NCI-H1694 treated with DMSO at 0.1 percent for 48 hours (cell line): ENCODE results near the gene SPATC1L.
"Not testable (repeated sequence)": the region's sequence is repeated elsewhere in the genome, so short reads cannot be mapped to it uniquely, and the experiment has no call there.

ENCODE experiments used
- DNase-seq: peaks from one replicate; lab custom pipeline; 2025; lab: John Stamatoyannopoulos, UW

The SPATC1L gene

GRCh38 chr21:46214478-46215340 lies 30.4 kb upstream of the SPATC1L start:
- no peak for DNase-seq

GRCh38 chr21:46213620-46214286 lies 29.5 kb upstream of the SPATC1L start:
- no peak for DNase-seq

GRCh38 chr21:46212721-46213484 lies 28.6 kb upstream of the SPATC1L start:
- DNase-seq, result no peak

- no peak for DNase-seq
These were observed 27.8 kb upstream of the SPATC1L start for GRCh38 chr21:46211786-46212720.

- DNase-seq, result no peak
These were observed 27.1 kb upstream of the SPATC1L start for GRCh38 chr21:46211376-46211775.

GRCh38 chr21:46210378-46211136 lies 26.3 kb upstream of the SPATC1L start:
- no peak for DNase-seq

GRCh38 chr21:46208761-46209721 lies 24.8 kb upstream of the SPATC1L start:
- no peak for DNase-seq

GRCh38 chr21:46207920-46208591 lies 23.8 kb upstream of the SPATC1L start:
- DNase-seq, result no peak

GRCh38 chr21:46207006-46207919 lies 23.0 kb upstream of the SPATC1L start:
- DNase-seq, result no peak

GRCh38 chr21:46206163-46207005 lies 22.1 kb upstream of the SPATC1L start:
- DNase-seq, result no peak

GRCh38 chr21:46205766-46206162 lies 21.5 kb upstream of the SPATC1L start:
- no peak for DNase-seq

GRCh38 chr21:46205166-46205565 lies 20.9 kb upstream of the SPATC1L start:
- no peak for DNase-seq

- DNase-seq, result no peak
These were observed 18.9 kb upstream of the SPATC1L start for GRCh38 chr21:46203203-46203600.

- no peak for DNase-seq
These were observed 18.4 kb upstream of the SPATC1L start for GRCh38 chr21:46202592-46203202.

- DNase-seq, result not testable (repeated sequence)
These were observed 16.9 kb upstream of the SPATC1L start for GRCh38 chr21:46200877-46201803.
